HepG2 (cell line): ENCODE data around the gene RPTOR. TPM values are rescaled to one million over a fixed set of nuclear protein-coding genes. Genes with fewer than 3 reads are reported as not detected.

ENCODE experiments used
- AHR ChIP-seq: IDR thresholded peaks from 2 replicates; pipeline ENCODE4 v1.6.1; 2018; ENCODE audit warnings: missing genetic modification reagents, missing compliant biosample characterization
- CHD4 ChIP-seq: fragments of 200-600 bp; sonication (generic); IDR thresholded peaks from 2 replicates; pipeline ENCODE4 v1.7.0; 2017; ENCODE audit warnings: mild to moderate bottlenecking, low read length, borderline replicate concordance
- DMAP1 ChIP-seq: IDR thresholded peaks from 2 replicates; pipeline ENCODE4 v1.6.1; 2016
- FOXA1 ChIP-seq, 2 experiments: fragments of 450-650 bp in 1 of 2; sonication (generic) in 1 of 2; formaldehyde crosslinking in 1 of 2; IDR thresholded peaks; 2 replicates each; pipeline versions ENCODE4 v1.4.0 to v1.6.1; 2016 to 2020; ENCODE audit warnings: missing genetic modification reagents in 1 of 2
- FOXC1 ChIP-seq: sonication (generic); formaldehyde crosslinking; IDR thresholded peaks from 2 replicates; pipeline ENCODE4 v1.8.0; 2022; ENCODE audit warnings: mild to moderate bottlenecking, missing genetic modification reagents, borderline replicate concordance
- GATAD1 ChIP-seq: IDR thresholded peaks from 2 replicates; pipeline ENCODE4 v1.6.1; 2016; ENCODE audit warnings: missing genetic modification reagents, missing compliant biosample characterization
- JARID2 ChIP-seq: sonication (generic); formaldehyde crosslinking; IDR thresholded peaks from 2 replicates; pipeline ENCODE4 v1.8.1; 2023; ENCODE audit warnings: missing genetic modification reagents, inconsistent platforms; ENCODE audit not compliant: insufficient replicate concordance
- KDM1A ChIP-seq: IDR thresholded peaks from 2 replicates; pipeline ENCODE4 v1.6.1; 2016; ENCODE audit warnings: missing compliant biosample characterization
- MAX ChIP-seq: IDR thresholded peaks from 2 replicates; pipeline ENCODE4 v1.6.1; 2012; ENCODE audit warnings: inconsistent platforms
- MED1 ChIP-seq: sonication (generic); formaldehyde crosslinking; IDR thresholded peaks from 2 replicates; pipeline ENCODE4 v1.4.0; 2020; ENCODE audit warnings: missing genetic modification reagents
- MIER3 ChIP-seq: IDR thresholded peaks from 2 replicates; pipeline ENCODE4 v1.6.1; 2016; ENCODE audit warnings: missing compliant biosample characterization, borderline replicate concordance
- NFIB ChIP-seq: sonication (generic); formaldehyde crosslinking; IDR thresholded peaks from 2 replicates; pipeline ENCODE4 v1.9.0; 2021; ENCODE audit warnings: missing genetic modification reagents, mild to moderate bottlenecking, borderline replicate concordance
- NPAS2 ChIP-seq: sonication (generic); formaldehyde crosslinking; IDR thresholded peaks from 2 replicates; pipeline ENCODE4 v1.8.0; 2022; ENCODE audit warnings: mild to moderate bottlenecking, missing genetic modification reagents, borderline replicate concordance
- PHF5A ChIP-seq: IDR thresholded peaks from one replicate; pipeline ENCODE4 v1.6.1; 2018; ENCODE audit warnings: low read depth, missing genetic modification reagents; ENCODE audit not compliant: unreplicated experiment
- SETDB1 ChIP-seq: sonication (generic); formaldehyde crosslinking; IDR thresholded peaks from 2 replicates; pipeline ENCODE4 v1.5.1; 2020; ENCODE audit warnings: missing genetic modification reagents, mild to moderate bottlenecking, borderline replicate concordance
- SIX4 ChIP-seq: sonication (generic); formaldehyde crosslinking; IDR thresholded peaks from 2 replicates; pipeline ENCODE4 v1.4.0; 2020; ENCODE audit warnings: missing genetic modification reagents
- SMAD9 ChIP-seq: sonication (generic); formaldehyde crosslinking; IDR thresholded peaks from 2 replicates; pipeline ENCODE4 v1.5.1; 2020; ENCODE audit warnings: mild to moderate bottlenecking, missing genetic modification reagents
- SRY ChIP-seq: sonication (generic); formaldehyde crosslinking; IDR thresholded peaks from 2 replicates; pipeline ENCODE4 v1.8.0; 2022; ENCODE audit warnings: mild to moderate bottlenecking, missing genetic modification reagents
- TSC22D2 ChIP-seq: sonication (generic); formaldehyde crosslinking; IDR thresholded peaks from 2 replicates; pipeline ENCODE4 v1.5.1; 2020; ENCODE audit warnings: missing genetic modification reagents, mild to moderate bottlenecking, borderline replicate concordance
- ZFP36 ChIP-seq: fragments of 150-350 bp; IDR thresholded peaks from 2 replicates; pipeline ENCODE4 v1.6.1; 2018; ENCODE audit warnings: borderline replicate concordance, low read length, low read depth; ENCODE audit not compliant: partially characterized antibody
- ZNF282 ChIP-seq: fragments of 450-650 bp; IDR thresholded peaks from 2 replicates; pipeline ENCODE4 v1.6.1; 2018; ENCODE audit not compliant: partially characterized antibody
- ZNF552 ChIP-seq: sonication (generic); formaldehyde crosslinking; IDR thresholded peaks from 2 replicates; pipeline ENCODE4 v1.9.0; 2022; ENCODE audit warnings: missing genetic modification reagents, mild to moderate bottlenecking, borderline replicate concordance
- ZNF557 ChIP-seq: sonication (generic); formaldehyde crosslinking; IDR thresholded peaks from 2 replicates; pipeline ENCODE4 v1.4.0; 2020; ENCODE audit warnings: missing genetic modification reagents
- ZNF605 ChIP-seq: sonication (generic); formaldehyde crosslinking; IDR thresholded peaks from 2 replicates; pipeline ENCODE4 v1.8.0; 2022; ENCODE audit warnings: mild to moderate bottlenecking, missing genetic modification reagents
- ZNF670 ChIP-seq: sonication (generic); formaldehyde crosslinking; IDR thresholded peaks from 2 replicates; pipeline ENCODE4 v1.8.0; 2022; ENCODE audit warnings: mild to moderate bottlenecking, missing genetic modification reagents, borderline replicate concordance
- ZNF775 ChIP-seq: sonication (generic); formaldehyde crosslinking; IDR thresholded peaks from 2 replicates; pipeline ENCODE4 v1.4.0; 2020; ENCODE audit warnings: missing genetic modification reagents, mild to moderate bottlenecking, moderate library complexity, borderline replicate concordance
- ZNF841 ChIP-seq: sonication (generic); formaldehyde crosslinking; IDR thresholded peaks from 2 replicates; pipeline ENCODE4 v1.8.1; 2023; ENCODE audit warnings: missing genetic modification reagents, borderline replicate concordance
- ZNF883 ChIP-seq: sonication (generic); formaldehyde crosslinking; IDR thresholded peaks from 2 replicates; pipeline ENCODE4 v1.5.1; 2020; ENCODE audit warnings: mild to moderate bottlenecking, missing genetic modification reagents; ENCODE audit errors: not compliant biosample characterization
- polyA plus RNA-seq, 8 experiments: library from polyadenylated mRNA; depleted of rRNA in 3 of 8; stranded (reverse) in 7 of 8; unstranded in 1 of 8; fragments of >200 nt; fragmentation: Illumina TruSeq in 4 of 8; extraction: Trizol in 4 of 8; gene quantifications; 2 replicates each; pipeline versions ENCODE4 v1.2.1 to v1.2.3, GENCODE V29; 2011 to 2016; ENCODE audit warnings: low read depth in 4 of 8, missing spikeins in 1 of 8, mixed read lengths in 1 of 8; ENCODE audit not compliant: insufficient read depth in 1 of 8
- total RNA-seq, 5 experiments: library from RNA; depleted of rRNA; stranded (reverse); fragments of >200 nt; fragmentation: Illumina TruSeq; extraction: Trizol; gene quantifications; 2 replicates each; pipeline ENCODE4 v1.2.3, GENCODE V29; 2016; ENCODE audit warnings: low read depth in 1 of 5
- TF ChIP-seq, protein P1 (sequence below): sonication (generic); formaldehyde crosslinking; IDR thresholded peaks from 2 replicates; pipeline ENCODE4 v1.8.0; 2022; ENCODE audit warnings: missing genetic modification reagents, low read depth, mild to moderate bottlenecking, borderline replicate concordance
- TF ChIP-seq, protein P2 (sequence below): sonication (generic); formaldehyde crosslinking; IDR thresholded peaks from 2 replicates; pipeline ENCODE4 v1.4.0; 2020; ENCODE audit warnings: missing genetic modification reagents
- TF ChIP-seq, protein P3 (sequence below): IDR thresholded peaks from 2 replicates; pipeline ENCODE4 v1.6.1; 2016; ENCODE audit warnings: low read depth, borderline replicate concordance

The RPTOR gene
- total and polyA plus RNA-seq, 2 of the 13 experiments (the other 11 are each of a cell fraction or from before 2014, with no cell fraction given): 6.6 to 25.3 TPM

GRCh38 chr17:80497726-80498241 lies 46.9 kb upstream of the RPTOR start (continued):
- TF ChIP-seq MAX (no peak), NPAS2 (CRISPR knock-in tag) (no peak), GATAD1 (no peak), ZNF552 (CRISPR knock-in tag) (no peak), MIER3 (CRISPR knock-in tag) (no peak), ZNF670 (CRISPR knock-in tag) (no peak), ZNF841 (CRISPR knock-in tag) (no peak; the same call in 1 of the 2 replicates), ZNF775 (CRISPR knock-in tag) (no peak), FOXC1 (CRISPR knock-in tag) (peak; percentile 50; the same call in 1 of the 2 replicates), KDM1A (CRISPR knock-in tag) (no peak), ZNF605 (CRISPR knock-in tag) (no peak), DMAP1 (no peak), JARID2 (CRISPR knock-in tag) (no peak), SETDB1 (no peak), CHD4 (no peak), SMAD9 (CRISPR knock-in tag) (no peak), MED1 (CRISPR knock-in tag) (no peak), ZFP36 (no peak), PHF5A (CRISPR knock-in tag) (no peak), AHR (CRISPR knock-in tag) (no peak), SIX4 (CRISPR knock-in tag) (no peak), ZNF282 (peak; percentile 64), TSC22D2 (CRISPR knock-in tag) (no peak), NFIB (CRISPR knock-in tag) (0 out of 2 replicates have a peak, but pooled peaks have one; percentile 11), SRY (CRISPR knock-in tag) (no peak), ZNF557 (CRISPR knock-in tag) (no peak), ZNF883 (no peak), FOXA1 (IDR thresholded peaks at IDR 0.05) (0 out of 2 replicates have a peak, but pooled peaks have one; percentile 5), FOXA1 (CRISPR knock-in tag; IDR thresholded peaks at IDR 0.05) (no peak)
- TF ChIP-seq, protein P1, sequence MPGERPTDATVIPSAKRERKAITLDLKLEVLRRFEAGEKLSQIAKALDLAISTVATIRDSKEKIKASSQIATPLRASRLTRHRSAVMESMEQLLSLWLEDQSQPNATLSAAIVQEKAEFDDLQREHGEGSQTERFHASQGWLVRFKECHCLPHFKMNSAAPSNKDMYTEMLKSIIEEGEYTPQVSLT (CRISPR knock-in tag): no peak
- TF ChIP-seq, protein P2, sequence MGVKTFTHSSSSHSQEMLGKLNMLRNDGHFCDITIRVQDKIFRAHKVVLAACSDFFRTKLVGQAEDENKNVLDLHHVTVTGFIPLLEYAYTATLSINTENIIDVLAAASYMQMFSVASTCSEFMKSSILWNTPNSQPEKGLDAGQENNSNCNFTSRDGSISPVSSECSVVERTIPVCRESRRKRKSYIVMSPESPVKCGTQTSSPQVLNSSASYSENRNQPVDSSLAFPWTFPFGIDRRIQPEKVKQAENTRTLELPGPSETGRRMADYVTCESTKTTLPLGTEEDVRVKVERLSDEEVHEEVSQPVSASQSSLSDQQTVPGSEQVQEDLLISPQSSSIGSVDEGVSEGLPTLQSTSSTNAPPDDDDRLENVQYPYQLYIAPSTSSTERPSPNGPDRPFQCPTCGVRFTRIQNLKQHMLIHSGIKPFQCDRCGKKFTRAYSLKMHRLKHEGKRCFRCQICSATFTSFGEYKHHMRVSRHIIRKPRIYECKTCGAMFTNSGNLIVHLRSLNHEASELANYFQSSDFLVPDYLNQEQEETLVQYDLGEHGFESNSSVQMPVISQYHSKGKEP (CRISPR knock-in tag): no peak
- TF ChIP-seq, protein P3, sequence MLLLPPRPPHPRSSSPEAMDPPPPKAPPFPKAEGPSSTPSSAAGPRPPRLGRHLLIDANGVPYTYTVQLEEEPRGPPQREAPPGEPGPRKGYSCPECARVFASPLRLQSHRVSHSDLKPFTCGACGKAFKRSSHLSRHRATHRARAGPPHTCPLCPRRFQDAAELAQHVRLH (CRISPR knock-in tag): no peak
